Cerebellar cortex (tissue), 1 donor: ENCODE data around the gene SH3GL2.
A peak's percentile ranks its signal among the peaks of the same experiment; 100 is the strongest.

ENCODE experiments used
- DNase-seq: peaks from one replicate; pipeline ENCODE4 v3.0.0-alpha.2; 2015; ENCODE audit warnings: low spot score

The SH3GL2 gene

DNA sequence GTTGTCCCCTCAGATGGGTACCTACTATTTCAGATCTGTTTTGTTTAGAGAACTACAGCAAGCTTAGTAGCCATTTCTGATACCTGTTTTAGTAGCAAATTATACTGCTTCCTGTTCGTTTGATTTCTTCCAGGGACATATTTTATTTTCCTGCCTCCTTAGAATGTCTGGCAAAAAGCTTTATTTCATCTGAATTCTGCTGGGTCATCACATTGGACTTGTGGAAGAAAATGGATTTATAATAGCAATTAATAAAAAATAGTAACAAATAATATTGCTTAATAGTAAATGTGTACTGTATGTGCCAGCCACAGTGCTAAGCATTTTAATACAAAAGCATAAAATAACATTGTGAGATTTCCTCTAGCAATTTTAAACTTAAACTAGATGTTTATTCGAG lies 79.4 kb downstream of the SH3GL2 start:
- DNase-seq = no peak

GRCh38 chr9:17660158-17660557 lies 81.3 kb downstream of the SH3GL2 start:
- no peak for DNase-seq

DNA sequence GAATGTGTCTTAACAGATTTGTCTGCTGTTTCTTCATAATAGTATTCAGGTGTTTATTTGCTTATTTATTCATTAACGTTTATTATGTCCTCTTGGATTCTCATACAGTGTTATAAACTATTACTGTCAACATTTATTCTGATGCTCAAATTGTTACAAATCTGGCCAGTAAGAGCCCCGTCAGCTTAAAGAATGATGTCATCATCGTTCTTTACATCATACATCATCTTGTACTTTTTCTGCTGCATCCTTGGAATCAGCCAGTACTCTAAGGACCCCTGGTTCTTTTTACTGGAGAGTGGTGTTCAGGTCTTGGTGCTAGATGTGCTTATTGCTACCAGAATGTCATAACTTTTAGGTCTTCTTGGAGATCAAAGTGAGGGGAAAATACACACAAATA lies 86.6 kb downstream of the SH3GL2 start:
- no peak for DNase-seq

DNA sequence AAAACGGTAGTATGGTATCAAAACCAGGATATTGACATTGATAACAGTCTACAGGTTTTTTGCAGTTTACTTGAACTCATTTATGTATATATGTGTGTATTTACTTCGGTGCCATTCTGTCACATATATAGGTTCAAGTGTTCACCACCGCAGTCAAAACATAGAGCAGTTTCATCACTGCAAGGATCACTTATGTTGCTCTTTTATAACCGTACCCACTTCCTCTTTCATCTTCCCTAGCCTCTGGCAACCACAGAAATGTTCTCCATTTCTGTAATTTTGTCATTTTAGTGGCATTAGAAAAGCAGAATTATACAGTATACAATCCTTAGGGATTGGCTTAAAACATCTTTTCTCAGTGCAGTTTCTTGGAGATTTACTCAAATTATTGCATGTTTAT lies 90.3 kb downstream of the SH3GL2 start:
- no peak for DNase-seq

DNA sequence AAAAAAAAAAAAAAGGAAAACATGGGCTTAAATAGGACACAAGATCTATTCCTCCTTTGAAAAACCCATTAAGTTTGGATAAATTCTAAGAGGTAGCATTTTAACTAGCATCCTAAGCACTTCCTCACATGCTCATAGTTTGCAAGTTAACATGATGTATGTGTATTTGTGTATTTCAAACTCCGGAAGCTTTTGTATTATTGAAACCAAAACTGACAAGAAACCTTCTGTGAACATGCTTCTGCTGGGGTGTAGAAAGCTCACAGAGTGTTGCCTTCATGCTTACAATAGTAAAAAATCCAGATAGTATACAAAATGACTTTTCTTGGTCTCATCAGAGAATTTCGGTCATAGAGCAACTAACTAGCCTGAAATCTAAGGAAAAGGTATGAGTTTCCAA lies 103.8 kb downstream of the SH3GL2 start:
- DNase-seq = no peak

DNA sequence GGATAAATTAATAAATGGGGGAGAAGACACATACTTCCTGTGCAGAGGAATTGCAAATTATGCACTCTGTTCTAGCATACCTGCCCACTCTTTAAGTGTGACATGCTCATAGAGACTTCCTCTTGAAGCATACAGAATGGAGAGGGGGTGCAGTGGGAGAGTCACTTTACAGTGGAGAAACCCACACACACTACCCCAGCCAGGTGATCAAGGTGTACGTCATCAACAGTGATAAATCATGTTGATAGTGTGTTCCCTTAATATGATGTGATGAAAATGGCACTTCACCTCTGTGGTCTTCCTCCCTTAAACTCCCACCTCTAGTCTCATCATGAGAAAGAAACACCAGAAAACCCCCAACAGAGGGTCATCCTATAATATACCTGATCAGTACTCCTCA lies 110.0 kb downstream of the SH3GL2 start:
- DNase-seq = no peak

GRCh38 chr9:17694336-17694735 lies 115.5 kb downstream of the SH3GL2 start:
- no peak for DNase-seq

GRCh38 chr9:17695482-17695881 lies 116.6 kb downstream of the SH3GL2 start:
- peak; percentile 64 for DNase-seq

DNA sequence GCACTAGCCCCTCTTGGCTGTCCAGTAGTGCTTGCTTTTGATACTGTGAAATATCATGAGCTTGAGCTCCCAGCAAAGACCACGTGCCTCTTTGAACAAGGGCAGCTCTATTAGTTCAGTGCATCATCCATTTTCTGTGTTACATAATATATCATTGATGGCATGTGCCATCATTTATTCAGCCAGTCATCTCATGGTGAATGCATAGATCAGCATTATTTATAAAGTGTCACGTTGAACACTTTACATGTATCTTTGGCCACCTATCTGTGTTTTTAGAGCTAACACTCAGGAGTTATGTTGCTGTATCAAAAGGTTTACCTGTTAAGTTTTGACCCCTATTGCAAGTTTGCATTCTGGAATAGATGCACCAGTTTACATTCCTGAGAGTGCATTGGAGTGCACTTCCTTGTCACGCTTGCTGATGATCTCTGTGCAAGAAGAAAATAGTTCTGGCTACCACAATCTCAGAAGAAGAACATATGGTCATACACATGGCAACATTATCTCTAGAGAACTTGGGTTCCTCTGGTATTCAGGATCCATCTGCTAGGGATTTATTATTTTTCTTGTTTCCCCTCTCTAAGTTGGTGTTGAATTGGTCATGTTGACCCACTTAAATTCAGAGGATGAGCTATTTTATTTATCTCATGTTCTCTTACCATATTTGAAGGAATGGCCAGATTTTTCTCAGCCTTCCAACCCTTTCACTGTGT lies 120.9 kb downstream of the SH3GL2 start:
- DNase-seq = peak; percentile 77

GRCh38 chr9:17706347-17706746 lies 127.5 kb downstream of the SH3GL2 start:
- no peak for DNase-seq

- DNase-seq = no peak
Measured at GRCh38 chr9:17719053-17719452, 140.2 kb downstream of the SH3GL2 start.

GRCh38 chr9:17721954-17722353 lies 143.1 kb downstream of the SH3GL2 start:
- DNase-seq = no peak

GRCh38 chr9:17723656-17724055 lies 144.8 kb downstream of the SH3GL2 start:
- no peak for DNase-seq

DNA sequence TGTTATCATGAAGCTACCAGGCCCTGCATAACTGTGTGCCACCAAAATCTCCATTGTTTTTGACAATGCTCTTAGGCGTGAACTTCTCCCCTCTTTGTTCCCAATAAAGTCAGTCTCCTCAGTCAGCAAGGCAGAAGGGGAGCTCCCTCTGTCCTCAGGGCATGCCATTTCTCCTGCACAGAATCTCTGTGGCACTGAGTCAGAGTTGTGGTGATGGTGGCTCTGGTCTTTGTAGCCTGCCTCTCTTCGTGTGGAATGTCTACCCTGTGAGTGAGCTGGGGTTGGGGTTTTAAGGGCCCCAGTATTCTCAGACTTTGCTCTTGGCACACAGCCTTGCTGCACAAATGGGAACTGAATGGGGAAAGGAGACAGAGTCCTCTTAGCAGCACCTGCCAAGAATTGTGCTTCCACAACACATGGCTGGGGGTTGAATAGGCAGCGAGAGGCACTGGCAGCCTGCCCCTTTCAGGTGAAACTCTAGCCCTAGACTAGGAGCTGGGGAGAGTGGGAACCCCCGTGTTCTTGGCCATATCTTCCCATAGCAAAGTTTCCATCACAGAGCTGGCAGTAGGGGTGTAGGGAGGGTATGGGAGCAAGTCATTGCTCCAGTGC lies 146.6 kb downstream of the SH3GL2 start:
- DNase-seq = peak; percentile 69

DNA sequence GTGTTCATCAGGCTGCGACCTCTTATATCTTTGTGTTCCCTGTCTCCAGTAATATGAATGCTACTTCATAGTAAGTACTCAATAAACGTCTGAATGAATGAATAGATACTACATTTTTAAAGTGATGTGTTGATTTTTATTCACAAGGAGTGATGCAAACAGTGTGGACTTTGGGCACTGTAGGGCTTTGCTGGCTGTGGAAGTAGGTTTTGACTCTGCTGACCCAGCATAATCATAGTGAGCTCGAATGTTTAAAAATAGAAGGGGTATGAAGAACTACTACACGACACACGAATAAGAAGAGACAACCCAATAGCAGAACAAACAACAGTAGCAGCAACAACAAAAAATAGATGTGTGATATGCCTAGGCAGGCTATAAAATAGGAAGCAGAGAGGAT lies 147.4 kb downstream of the SH3GL2 start:
- no peak for DNase-seq

DNA sequence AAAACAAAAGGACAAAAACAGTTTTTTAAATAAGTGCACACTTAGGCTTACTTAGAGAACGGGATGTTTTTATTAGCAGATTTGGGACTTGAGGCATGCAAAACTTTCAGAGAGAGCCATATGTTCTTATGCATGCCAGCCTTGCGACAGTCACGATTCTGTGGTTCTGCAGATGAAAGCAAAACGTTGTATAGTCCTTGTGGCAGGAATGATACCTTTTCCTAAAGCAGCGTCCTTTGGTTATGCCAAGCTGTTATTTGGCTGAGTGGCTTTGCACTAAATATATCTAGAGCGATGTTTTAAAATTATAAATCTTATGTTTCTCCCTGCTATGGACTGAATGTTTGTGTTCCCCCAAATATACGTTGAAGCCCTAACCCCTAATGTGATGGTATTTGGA lies 152.0 kb downstream of the SH3GL2 start:
- DNase-seq = no peak

DNA sequence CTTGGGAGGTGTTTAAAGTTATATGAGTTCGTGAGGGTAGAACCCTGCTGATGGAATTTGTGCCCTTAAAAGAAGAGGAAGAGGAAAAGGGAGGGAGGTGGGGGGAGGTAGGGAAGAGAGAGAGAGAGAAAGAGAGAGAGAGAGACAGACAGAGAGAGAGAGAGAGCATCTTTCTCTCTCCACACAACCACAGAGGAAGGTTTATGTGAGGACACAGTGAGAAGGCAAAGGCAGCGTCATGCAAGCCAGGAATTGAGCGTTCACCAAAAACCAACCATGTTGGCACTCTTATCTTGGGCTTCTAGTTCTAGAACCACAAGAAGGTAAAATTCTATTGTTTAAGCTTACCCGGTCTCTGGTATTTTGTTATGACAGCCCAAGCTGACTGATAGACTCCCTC lies 152.4 kb downstream of the SH3GL2 start:
- DNase-seq = peak; percentile 77

GRCh38 chr9:17734674-17735073 lies 155.8 kb downstream of the SH3GL2 start:
- DNase-seq = no peak

DNA sequence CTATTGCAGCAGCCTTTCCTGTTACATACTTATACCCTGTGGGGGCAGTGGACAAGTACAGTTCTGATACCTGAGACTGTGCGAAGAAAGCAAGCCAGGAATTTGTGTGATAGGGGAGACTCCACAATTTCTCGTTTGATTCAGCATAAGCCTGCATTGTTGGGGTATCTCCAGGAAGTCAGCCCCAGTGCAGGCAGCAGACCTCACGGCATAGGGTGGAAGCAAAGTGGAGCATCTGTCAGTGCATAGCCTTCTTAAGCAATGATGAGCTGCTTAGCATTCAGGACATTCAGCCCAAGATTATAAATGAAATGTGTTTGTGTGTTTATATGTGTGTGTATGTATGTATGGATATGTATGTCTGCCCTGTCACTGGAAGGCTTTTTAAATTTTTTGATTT lies 157.0 kb downstream of the SH3GL2 start:
- no peak for DNase-seq

DNA sequence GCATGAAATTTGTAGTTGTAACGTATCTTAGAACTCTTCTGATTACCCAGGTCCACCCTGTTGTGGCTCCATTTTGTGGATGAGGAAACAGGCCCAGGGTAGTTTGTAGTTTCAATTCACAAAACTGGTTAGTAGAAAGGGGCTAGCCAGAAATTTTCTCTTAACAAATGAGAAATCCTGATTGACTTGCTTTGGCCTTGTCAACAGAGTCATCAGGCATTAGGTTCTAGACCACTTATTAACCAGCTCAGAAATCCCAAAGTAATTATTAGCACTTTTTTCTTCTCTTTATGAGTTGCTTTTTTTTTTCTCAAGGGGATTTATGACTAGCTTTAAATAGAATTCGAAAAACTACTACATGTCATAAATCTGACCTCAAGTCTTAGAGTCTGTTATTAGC lies 160.2 kb downstream of the SH3GL2 start:
- DNase-seq = no peak

DNA sequence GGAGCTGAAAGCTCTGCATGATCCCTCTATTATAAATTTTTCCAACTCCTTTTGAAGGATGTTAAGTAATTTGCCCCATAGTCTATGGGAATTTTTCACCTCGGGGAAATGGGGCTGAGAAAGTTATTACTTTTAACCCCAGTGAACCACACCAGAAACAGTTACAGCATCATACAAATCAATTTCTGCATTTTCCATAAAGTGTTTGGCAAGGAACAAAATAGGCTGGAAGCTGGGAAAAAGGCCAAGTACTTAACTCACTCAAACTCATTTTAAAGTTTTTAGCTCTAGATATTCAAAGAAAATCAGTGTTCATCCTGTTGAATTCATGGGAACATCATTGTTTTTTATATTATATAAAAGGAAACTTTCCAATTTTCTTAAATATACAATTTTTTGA lies 160.9 kb downstream of the SH3GL2 start:
- no peak for DNase-seq

GRCh38 chr9:17742067-17742466 lies 163.2 kb downstream of the SH3GL2 start:
- peak; percentile 71 for DNase-seq

- no peak for DNase-seq
Measured at GRCh38 chr9:17744786-17745185, 165.9 kb downstream of the SH3GL2 start.

- DNase-seq = peak; percentile 69
Measured at GRCh38 chr9:17750269-17750668, 171.4 kb downstream of the SH3GL2 start.
